GM12878 (cell line): ENCODE measurements around the gene LRRC27. TPM values are rescaled to one million over a fixed set of nuclear protein-coding genes. Genes with fewer than 3 reads are reported as not detected.

Experiments used
- ATAC-seq: fragments of 200-7000 bp; cut with Tn5 transposase; 3 replicates; pipeline ENCODE4 v1.9.1; 2020; ENCODE audit warnings: mild to moderate bottlenecking, moderate library complexity
- BruUV-seq: library from RNA; stranded (reverse); fragments of 400-500 nt; replicated peaks from 2 replicates; lab custom pipeline; 2021; lab: Mats Ljungman, UMichigan
- CTCF ChIA-PET: fragments of 300-600 bp; sonication (Branson Sonifier 250); formaldehyde crosslinking; extraction: SDS; loops from one replicate; lab custom pipeline; 2021; ENCODE audit warnings: inconsistent platforms; lab: Yijun Ruan, JAX
- POLR2A ChIA-PET: fragments of 350-600 bp; formaldehyde crosslinking; extraction: SDS; loops from one replicate; lab custom pipeline; 2021; ENCODE audit warnings: inconsistent platforms; lab: Charles Lee
- RAD21 ChIA-PET: fragments of 300-600 bp; sonication (Branson Sonifier 250); formaldehyde crosslinking; loops from one replicate; lab custom pipeline; 2023; ENCODE audit warnings: antibody characterized with exemption; ENCODE audit not compliant: unreplicated experiment; lab: Charles Lee
- SMC1A ChIA-PET: fragments of 300-600 bp; sonication (Branson Sonifier 250); formaldehyde crosslinking; loops from one replicate; lab custom pipeline; 2023; ENCODE audit not compliant: unreplicated experiment, uncharacterized antibody; lab: Charles Lee
- DNase-seq: peaks from one replicate; pipeline ENCODE4 v3.0.0-alpha.2; 2011; ENCODE audit warnings: low read depth, low spot score
- FAIRE-seq: peaks from 3 replicates; lab custom pipeline; 2011; peaks lifted over from hg19 to GRCh38; lab: Jason Lieb, UNC
- H2AFZ ChIP-seq: 2 replicates; pipeline ENCODE4 v1.6.0; 2011; ENCODE audit warnings: low read depth, low read length, control low read depth; ENCODE audit not compliant: control insufficient read depth
- H3K27ac ChIP-seq: 2 replicates; pipeline ENCODE4 v1.5.1; 2011; ENCODE audit warnings: control low read depth; ENCODE audit not compliant: control insufficient read depth, insufficient read depth
- H3K27me3 ChIP-seq, 2 experiments: replicated peaks in 1 of 2; 2 replicates each; pipeline versions ENCODE4 v1.6.0 to v1.6.1; 2011; ENCODE audit warnings: low read length in 1 of 2; ENCODE audit not compliant: control insufficient read depth in 2 of 2, insufficient read depth in 2 of 2
- H3K36me3 ChIP-seq, 2 experiments: 2 replicates each; pipeline ENCODE4 v1.5.1; 2011; ENCODE audit warnings: low read length in 1 of 2; ENCODE audit not compliant: control insufficient read depth in 2 of 2, insufficient read depth in 2 of 2
- H3K4me1 ChIP-seq: 2 replicates; pipeline ENCODE4 v1.6.1; 2011; ENCODE audit warnings: mild to moderate bottlenecking, low read length, moderate library complexity, mixed read lengths; ENCODE audit not compliant: control insufficient read depth, insufficient read depth
- H3K4me2 ChIP-seq: 2 replicates; pipeline ENCODE4 v1.6.0; 2011; ENCODE audit warnings: control low read depth; ENCODE audit not compliant: control insufficient read depth, insufficient read depth
- H3K4me3 ChIP-seq: fragments of 200-600 bp; sonication (generic); 2 replicates; pipeline ENCODE4 v1.5.1; 2016
- H3K79me2 ChIP-seq: 2 replicates; pipeline ENCODE4 v1.6.0; 2011; ENCODE audit warnings: low read length; ENCODE audit not compliant: control insufficient read depth, insufficient read depth
- H3K9ac ChIP-seq: 2 replicates; pipeline ENCODE4 v1.8.0; 2011; ENCODE audit warnings: low read length, control low read depth, mixed read lengths; ENCODE audit not compliant: control insufficient read depth, insufficient read depth
- H3K9me3 ChIP-seq: replicated peaks from 3 replicates; pipeline ENCODE4 v1.5.1; 2011; ENCODE audit warnings: mild to moderate bottlenecking, low read length; ENCODE audit not compliant: control insufficient read depth, insufficient read depth
- H4K20me1 ChIP-seq: 2 replicates; pipeline ENCODE4 v1.6.0; 2011; ENCODE audit not compliant: control insufficient read depth, insufficient read depth
- BCL11A ChIP-seq: IDR thresholded peaks from 2 replicates; pipeline ENCODE4 v1.6.1; 2011; ENCODE audit warnings: low read depth, low read length
- GABPA ChIP-seq: IDR thresholded peaks from 2 replicates; pipeline ENCODE4 v1.6.1; 2014; ENCODE audit warnings: antibody characterized with exemption, low read depth, mild to moderate bottlenecking, inconsistent platforms
- HDAC6 ChIP-seq: fragments of 200-600 bp; sonication (generic); IDR thresholded peaks from one replicate; pipeline ENCODE4 v1.8.0; 2017; ENCODE audit warnings: antibody characterized with exemption; ENCODE audit not compliant: unreplicated experiment
- MLLT1 ChIP-seq: fragments of 450-650 bp; IDR thresholded peaks from 2 replicates; pipeline ENCODE4 v1.6.1; 2016; ENCODE audit warnings: mild to moderate bottlenecking
- NBN ChIP-seq: fragments of 450-650 bp; IDR thresholded peaks from 2 replicates; pipeline ENCODE4 v1.6.1; 2016
- RBBP5 ChIP-seq: fragments of 200-600 bp; sonication (generic); conservative IDR thresholded peaks from 2 replicates; pipeline ENCODE4 v1.6.1; 2016
- WRNIP1 ChIP-seq: IDR thresholded peaks from 2 replicates; pipeline ENCODE4 v1.6.1; 2011; ENCODE audit warnings: low read depth, low read length, improper control_type of control experiment, borderline replicate concordance
- YBX1 ChIP-seq: fragments of 450-650 bp; IDR thresholded peaks from 2 replicates; pipeline ENCODE4 v1.6.1; 2016; ENCODE audit warnings: antibody characterized with exemption
- ZBTB11 ChIP-seq: fragments of 450-650 bp; formaldehyde crosslinking; IDR thresholded peaks from 2 replicates; pipeline ENCODE4 v1.5.0; 2022; ENCODE audit warnings: mild to moderate bottlenecking, missing genetic modification characterization
- WGBS: methylation state at CpG from one replicate; pipeline ENCODE4 v1.1.6; 2016; ENCODE audit warnings: low lambda C conversion rate; ENCODE audit not compliant: insufficient replicate concordance, insufficient coverage; ENCODE audit errors: missing lambda C conversion rate; 5-methylcytosine and 5-hydroxymethylcytosine counted together
- in situ Hi-C: fragments of 300-500 bp; cut with MboI; formaldehyde crosslinking; loops from 9 replicates; pipeline ENCODE4 v1.14.3; 2018; ENCODE audit warnings: mixed read lengths
- intact Hi-C: fragments of 100-400 bp; cut with micrococcal nuclease; formaldehyde crosslinking; loops from one replicate; pipeline ENCODE4 v1.14.2; 2022; ENCODE audit not compliant: unreplicated experiment
- polyA plus RNA-seq, 11 experiments: library from polyadenylated mRNA; depleted of rRNA in 4 of 11; unstranded in 6 of 11; stranded (reverse) in 5 of 11; fragments of >200 nt; fragmentation: Nextera tagmentation in 4 of 11; fragmentation: Illumina TruSeq in 1 of 11; extraction: Ambion mirVana in 4 of 11; extraction: Trizol in 1 of 11; gene quantifications; 1 replicate in 1 of 11; 2 replicates in 10 of 11; pipeline versions ENCODE4 v1.2.1 to v1.2.3, GENCODE V29; 2011 to 2016; ENCODE audit warnings: inconsistent platforms in 2 of 11, missing spikeins in 2 of 11, low read depth in 1 of 11
- total RNA-seq, 4 experiments: library from RNA; depleted of rRNA in 3 of 4; stranded (reverse); fragments of >200 nt in 3 of 4; fragmentation: Illumina TruSeq in 1 of 4; extraction: Trizol in 1 of 4; gene quantifications; 2 replicates each; pipeline versions ENCODE4 v1.2.1 to v1.2.3, GENCODE V29; 2013 to 2021
- TF ChIP-seq, protein P1 (sequence below): fragments of 450-650 bp; IDR thresholded peaks from 2 replicates; pipeline ENCODE4 v1.6.1; 2017; ENCODE audit warnings: mild to moderate bottlenecking
- TF ChIP-seq, protein P2 (sequence below): fragments of 450-650 bp; IDR thresholded peaks from 2 replicates; pipeline ENCODE4 v1.6.1; 2018; ENCODE audit warnings: borderline replicate concordance, mild to moderate bottlenecking; ENCODE audit not compliant: partially characterized antibody

The LRRC27 gene
- total and polyA plus RNA-seq, 10 of the 15 experiments (the other 5 are each of a cell fraction or from before 2014, with no cell fraction given): 0.48 to 6.9 (median 4.7) TPM

DNA sequence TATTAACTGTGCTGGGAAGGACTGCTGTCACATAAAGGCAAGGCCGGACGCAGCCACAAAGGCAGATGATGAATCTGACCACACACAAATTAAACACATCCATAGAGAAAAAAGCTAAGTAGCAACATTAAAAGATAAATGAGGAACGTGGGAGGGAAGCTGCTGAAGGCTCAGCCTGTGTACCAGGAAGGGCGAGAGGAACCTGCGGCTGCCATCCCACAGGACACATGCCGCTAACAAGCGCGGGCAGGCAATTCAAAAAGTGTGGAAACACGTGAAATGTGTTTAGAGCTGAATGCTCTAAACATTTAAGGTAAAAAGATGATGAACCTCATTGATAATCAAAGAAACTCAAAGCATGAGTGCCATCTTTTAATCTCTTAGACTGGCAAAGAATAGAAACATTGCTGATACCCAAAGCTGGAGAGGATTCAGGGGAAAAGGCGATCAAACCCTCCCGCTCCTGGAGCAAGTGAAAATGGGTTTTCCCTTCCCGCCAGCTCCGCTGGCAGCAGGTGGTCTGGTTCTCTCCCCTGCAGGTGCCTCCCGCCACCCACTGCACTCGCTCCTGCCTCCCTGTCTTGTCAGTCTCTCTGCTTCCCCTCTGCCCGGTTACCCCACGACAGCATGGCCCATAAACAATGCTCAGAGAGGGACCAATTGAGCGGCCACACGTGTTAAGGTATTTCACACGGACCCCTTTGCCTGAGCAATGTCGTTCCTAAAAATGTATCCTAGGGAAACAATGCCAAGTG lies 28.5 kb upstream of the LRRC27 start:
- no peak overlapping the region for H3K4me2 ChIP-seq
- no peak for ATAC-seq
- H3K9me3 ChIP-seq: no peaks in the 10 kb centered on the region; the same call in 2 of the 3 replicates
- no peak overlapping the region for H3K27ac ChIP-seq
- no peak overlapping the region for H3K4me3 ChIP-seq
- ChIA-PET POLR2A (no interaction called here), RAD21 (no interaction called here), CTCF (no interaction called here), SMC1A (no interaction called here)
- no peak overlapping the region for H2AFZ ChIP-seq
- no peak for FAIRE-seq
- no peak overlapping the region for H3K9ac ChIP-seq
- H3K27me3 ChIP-seq: peaks cover 4 to 7% of the 10 kb centered on the region in 2 experiments; a peak in 2 of 4 replicates
- H4K20me1 ChIP-seq: no peaks in the 10 kb centered on the region; the same call in 1 of the 2 replicates
- H3K36me3 ChIP-seq: no peaks in the 10 kb centered on the region
- no peaks in the 10 kb centered on the region for H3K4me1 ChIP-seq
- WGBS: 50% methylated on average over 21 of the region's 21 CpGs
- TF ChIP-seq RBBP5 (no peak), BCL11A (no peak), YBX1 (no peak), MLLT1 (no peak), WRNIP1 (no peak), NBN (no peak), HDAC6 (no peak), GABPA (no peak), ZBTB11 (CRISPR knock-in tag) (no peak)
- TF ChIP-seq, protein P1, sequence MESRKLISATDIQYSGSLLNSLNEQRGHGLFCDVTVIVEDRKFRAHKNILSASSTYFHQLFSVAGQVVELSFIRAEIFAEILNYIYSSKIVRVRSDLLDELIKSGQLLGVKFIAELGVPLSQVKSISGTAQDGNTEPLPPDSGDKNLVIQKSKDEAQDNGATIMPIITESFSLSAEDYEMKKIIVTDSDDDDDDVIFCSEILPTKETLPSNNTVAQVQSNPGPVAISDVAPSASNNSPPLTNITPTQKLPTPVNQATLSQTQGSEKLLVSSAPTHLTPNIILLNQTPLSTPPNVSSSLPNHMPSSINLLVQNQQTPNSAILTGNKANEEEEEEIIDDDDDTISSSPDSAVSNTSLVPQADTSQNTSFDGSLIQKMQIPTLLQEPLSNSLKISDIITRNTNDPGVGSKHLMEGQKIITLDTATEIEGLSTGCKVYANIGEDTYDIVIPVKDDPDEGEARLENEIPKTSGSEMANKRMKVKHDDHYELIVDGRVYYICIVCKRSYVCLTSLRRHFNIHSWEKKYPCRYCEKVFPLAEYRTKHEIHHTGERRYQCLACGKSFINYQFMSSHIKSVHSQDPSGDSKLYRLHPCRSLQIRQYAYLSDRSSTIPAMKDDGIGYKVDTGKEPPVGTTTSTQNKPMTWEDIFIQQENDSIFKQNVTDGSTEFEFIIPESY: no peak
- TF ChIP-seq, protein P2, sequence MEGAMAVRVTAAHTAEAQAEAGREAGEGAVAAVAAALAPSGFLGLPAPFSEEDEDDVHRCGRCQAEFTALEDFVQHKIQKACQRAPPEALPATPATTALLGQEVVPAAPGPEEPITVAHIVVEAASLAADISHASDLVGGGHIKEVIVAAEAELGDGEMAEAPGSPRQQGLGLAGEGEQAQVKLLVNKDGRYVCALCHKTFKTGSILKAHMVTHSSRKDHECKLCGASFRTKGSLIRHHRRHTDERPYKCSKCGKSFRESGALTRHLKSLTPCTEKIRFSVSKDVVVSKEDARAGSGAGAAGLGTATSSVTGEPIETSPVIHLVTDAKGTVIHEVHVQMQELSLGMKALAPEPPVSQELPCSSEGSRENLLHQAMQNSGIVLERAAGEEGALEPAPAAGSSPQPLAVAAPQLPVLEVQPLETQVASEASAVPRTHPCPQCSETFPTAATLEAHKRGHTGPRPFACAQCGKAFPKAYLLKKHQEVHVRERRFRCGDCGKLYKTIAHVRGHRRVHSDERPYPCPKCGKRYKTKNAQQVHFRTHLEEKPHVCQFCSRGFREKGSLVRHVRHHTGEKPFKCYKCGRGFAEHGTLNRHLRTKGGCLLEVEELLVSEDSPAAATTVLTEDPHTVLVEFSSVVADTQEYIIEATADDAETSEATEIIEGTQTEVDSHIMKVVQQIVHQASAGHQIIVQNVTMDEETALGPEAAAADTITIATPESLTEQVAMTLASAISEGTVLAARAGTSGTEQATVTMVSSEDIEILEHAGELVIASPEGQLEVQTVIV: no peak
- TF ChIP-seq, all 136 proteins: peak for 0
- no peaks in the 10 kb centered on the region for H3K79me2 ChIP-seq
- in situ Hi-C loops: no loop called here
- intact Hi-C loops: no loop called here
- no TSS peak for BruUV-seq
- DNase-seq: no peak
